Neuronal stem cell (in vitro differentiated cells): ENCODE data around the gene GUCY1A1.

Experiments used
- DNase-seq: peaks from one replicate; pipeline ENCODE4 v3.0.0-alpha.2; 2013; ENCODE audit warnings: low spot score
- H2AFZ ChIP-seq: one replicate; pipeline ENCODE4 v1.6.1; 2013; ENCODE audit warnings: mild to moderate bottlenecking, low read length, inconsistent platforms
- H2AK5ac ChIP-seq: 2 replicates; pipeline ENCODE4 v1.6.1; 2013; ENCODE audit warnings: low read depth, mild to moderate bottlenecking, inconsistent platforms, low read length, moderate library complexity, mixed read lengths
- H2BK120ac ChIP-seq: 2 replicates; pipeline ENCODE4 v1.6.1; 2013; ENCODE audit warnings: low read depth, mild to moderate bottlenecking, inconsistent platforms, low read length, moderate library complexity, mixed read lengths
- H2BK12ac ChIP-seq: one replicate; pipeline ENCODE4 v1.6.1; 2013; ENCODE audit warnings: low read length, inconsistent platforms
- H2BK15ac ChIP-seq: 2 replicates; pipeline ENCODE4 v1.6.1; 2013; ENCODE audit warnings: mild to moderate bottlenecking, low read length, inconsistent platforms, mixed read lengths
- H2BK5ac ChIP-seq: one replicate; pipeline ENCODE4 v1.6.1; 2013; ENCODE audit warnings: inconsistent platforms, mild to moderate bottlenecking, low read length, moderate library complexity
- H3K14ac ChIP-seq: one replicate; pipeline ENCODE4 v1.6.1; 2013; ENCODE audit warnings: low read length, inconsistent platforms
- H3K18ac ChIP-seq: 2 replicates; pipeline ENCODE4 v1.6.1; 2013; ENCODE audit warnings: low read length, inconsistent platforms
- H3K23ac ChIP-seq: 2 replicates; pipeline ENCODE4 v1.6.1; 2013; ENCODE audit warnings: low read depth, mild to moderate bottlenecking, mixed read lengths, low read length, inconsistent platforms; ENCODE audit not compliant: poor library complexity
- H3K27ac ChIP-seq: replicated peaks from 3 replicates; pipeline ENCODE4 v1.5.1; 2013; ENCODE audit warnings: low read length, inconsistent platforms
- H3K27me3 ChIP-seq, 3 experiments: 2 replicates each; pipeline ENCODE4 v1.6.1; 2013; ENCODE audit warnings: low read length in 3 of 3, mild to moderate bottlenecking in 2 of 3, inconsistent platforms in 1 of 3, low read depth in 1 of 3, mixed read lengths in 1 of 3, moderate library complexity in 1 of 3; ENCODE audit not compliant: control insufficient read depth in 3 of 3, insufficient read depth in 3 of 3
- H3K36me3 ChIP-seq, 2 donors: replicated peaks in 1 of 2; 2 replicates each; pipeline ENCODE4 v1.6.1; 2013; ENCODE audit warnings: low read length in 2 of 2; ENCODE audit not compliant: control insufficient read depth in 2 of 2, insufficient read depth in 2 of 2
- H3K4ac ChIP-seq: 2 replicates; pipeline ENCODE4 v1.6.1; 2013; ENCODE audit warnings: inconsistent platforms, mild to moderate bottlenecking, low read length, moderate library complexity
- H3K4me1 ChIP-seq, 2 donors: 1 replicate in 1 of 2; 2 replicates in 1 of 2; pipeline ENCODE4 v1.6.1; 2013; ENCODE audit warnings: low read length in 2 of 2, low read depth in 1 of 2; ENCODE audit not compliant: control insufficient read depth in 2 of 2, insufficient read depth in 1 of 2
- H3K4me2 ChIP-seq: one replicate; pipeline ENCODE4 v1.6.1; 2013; ENCODE audit warnings: mild to moderate bottlenecking, low read length, inconsistent platforms; ENCODE audit not compliant: insufficient read depth, poor library complexity, severe bottlenecking
- H3K4me3 ChIP-seq, 2 donors: 2 replicates each; pipeline ENCODE4 v1.5.1; 2013; ENCODE audit warnings: low read length in 2 of 2, mild to moderate bottlenecking in 2 of 2, inconsistent platforms in 1 of 2, moderate library complexity in 1 of 2
- H3K79me1 ChIP-seq: one replicate; pipeline ENCODE4 v1.6.1; 2013; ENCODE audit warnings: low read depth, mild to moderate bottlenecking, inconsistent platforms, low read length, moderate library complexity
- H3K9ac ChIP-seq: one replicate; pipeline ENCODE4 v1.6.1; 2013; ENCODE audit warnings: mild to moderate bottlenecking, low read depth, low read length, inconsistent platforms; ENCODE audit not compliant: poor library complexity
- H3K9me3 ChIP-seq, 2 donors: replicated peaks in 1 of 2; 2 replicates each; pipeline versions ENCODE3 to v1.6.1; 2013; ENCODE audit warnings: low read length in 2 of 2, mild to moderate bottlenecking in 2 of 2, inconsistent platforms in 1 of 2, low read depth in 1 of 2, mixed read lengths in 1 of 2, moderate library complexity in 1 of 2; ENCODE audit not compliant: control insufficient read depth in 2 of 2, insufficient read depth in 1 of 2
- H4K8ac ChIP-seq: one replicate; pipeline ENCODE4 v1.6.1; 2013; ENCODE audit warnings: low read depth, mild to moderate bottlenecking, inconsistent platforms, low read length, moderate library complexity
- H4K91ac ChIP-seq: one replicate; pipeline ENCODE4 v1.6.1; 2013; ENCODE audit warnings: low read length, low read depth, mild to moderate bottlenecking, inconsistent platforms; ENCODE audit not compliant: poor library complexity
- WGBS, 2 donors: extraction: QIAGEN DNeasy Blood & Tissue Kit; methylation state at CpG; one replicate each; pipeline ENCODE4 v1.1.7; 2013; ENCODE audit warnings: missing lambda C conversion rate in 2 of 2, mixed read lengths in 1 of 2; ENCODE audit not compliant: insufficient read length in 2 of 2, insufficient replicate concordance in 1 of 2; ENCODE audit errors: extremely low coverage in 2 of 2; 5-methylcytosine and 5-hydroxymethylcytosine counted together

GUCY1A1 gene

DNA sequence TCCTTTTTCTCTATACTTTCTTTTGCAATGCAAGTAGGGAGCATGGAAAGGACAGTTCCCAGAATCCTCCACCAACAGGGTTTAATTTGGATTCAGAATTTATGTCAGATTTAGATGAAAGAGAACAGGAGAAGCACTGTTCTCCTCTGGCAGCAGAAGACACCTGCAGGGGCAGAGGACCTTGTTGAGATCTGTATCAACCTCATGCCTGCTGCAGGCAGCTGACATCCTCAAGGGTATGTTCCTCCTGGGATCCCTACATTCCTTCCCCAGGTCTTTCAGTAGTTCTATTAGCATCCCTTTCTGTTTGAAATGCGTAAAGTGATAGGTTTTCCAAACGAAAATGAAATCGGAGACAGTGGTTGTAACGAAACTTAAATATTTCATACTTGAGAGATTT, 10.6 kb upstream of the GUCY1A1 start:
- Histone ChIP-seq H3K27ac (no peak overlapping the region), H3K23ac (no peak overlapping the region), H4K8ac (no peak overlapping the region), H3K4me2 (no peak overlapping the region), H2BK15ac (no peak overlapping the region), H3K36me3 (no peaks in the 10 kb centered on the region), H3K9me3 (no peaks in the 10 kb centered on the region), H2BK5ac (no peak overlapping the region), H2BK12ac (no peak overlapping the region), H3K4me1 (no peaks in the 10 kb centered on the region), H2AK5ac (no peak overlapping the region), H2BK120ac (no peak overlapping the region), H3K27me3 (peaks cover 0 to 1% (median 0%) of the 10 kb centered on the region in 3 experiments), H2AFZ (no peak overlapping the region), H3K4me3 (no peak overlapping the region), H3K79me1 (no peaks in the 10 kb centered on the region), H3K14ac (no peak overlapping the region), H4K91ac (no peak overlapping the region), H3K18ac (no peak overlapping the region), H3K4ac (no peak overlapping the region), H3K9ac (no peak overlapping the region)
- no CpG with 5 or more reads among the region's 4 CpGs for WGBS, 2 donors
- DNase-seq = no peak

DNA sequence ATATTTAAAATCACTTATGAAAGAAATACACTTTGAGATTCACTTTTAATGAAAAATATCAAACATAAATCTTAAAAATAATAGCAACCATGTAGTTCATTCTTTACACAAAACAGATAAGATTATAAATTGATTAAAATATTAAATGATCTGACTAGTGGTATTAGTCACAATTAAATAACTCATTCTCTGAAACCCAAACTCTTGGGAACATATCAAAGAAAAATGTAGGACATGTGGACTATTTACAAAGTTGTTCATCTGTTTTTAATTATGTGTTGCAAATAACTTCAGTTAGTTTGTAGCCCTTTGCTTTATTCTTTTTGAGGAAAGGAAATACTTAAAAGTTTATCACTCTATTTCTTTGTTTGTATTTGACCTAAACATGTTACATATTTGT, 9.5 kb upstream of the GUCY1A1 start:
- Histone ChIP-seq H3K79me1 (no peaks in the 10 kb centered on the region), H2AK5ac (no peak overlapping the region), H3K4me3 (no peak overlapping the region), H4K8ac (no peak overlapping the region), H3K27ac (no peak overlapping the region), H3K9ac (no peak overlapping the region), H3K14ac (no peak overlapping the region), H3K23ac (no peak overlapping the region), H4K91ac (no peak overlapping the region), H3K18ac (no peak overlapping the region), H3K27me3 (peaks cover 0 to 5% (median 0%) of the 10 kb centered on the region in 3 experiments), H3K4me2 (no peak overlapping the region), H2BK5ac (no peak overlapping the region), H2BK12ac (no peak overlapping the region), H2AFZ (no peak overlapping the region), H2BK15ac (no peak overlapping the region), H3K4me1 (no peaks in the 10 kb centered on the region), H3K36me3 (no peaks in the 10 kb centered on the region), H2BK120ac (no peak overlapping the region), H3K4ac (no peak overlapping the region), H3K9me3 (no peaks in the 10 kb centered on the region)
- DNase-seq = no peak

DNA sequence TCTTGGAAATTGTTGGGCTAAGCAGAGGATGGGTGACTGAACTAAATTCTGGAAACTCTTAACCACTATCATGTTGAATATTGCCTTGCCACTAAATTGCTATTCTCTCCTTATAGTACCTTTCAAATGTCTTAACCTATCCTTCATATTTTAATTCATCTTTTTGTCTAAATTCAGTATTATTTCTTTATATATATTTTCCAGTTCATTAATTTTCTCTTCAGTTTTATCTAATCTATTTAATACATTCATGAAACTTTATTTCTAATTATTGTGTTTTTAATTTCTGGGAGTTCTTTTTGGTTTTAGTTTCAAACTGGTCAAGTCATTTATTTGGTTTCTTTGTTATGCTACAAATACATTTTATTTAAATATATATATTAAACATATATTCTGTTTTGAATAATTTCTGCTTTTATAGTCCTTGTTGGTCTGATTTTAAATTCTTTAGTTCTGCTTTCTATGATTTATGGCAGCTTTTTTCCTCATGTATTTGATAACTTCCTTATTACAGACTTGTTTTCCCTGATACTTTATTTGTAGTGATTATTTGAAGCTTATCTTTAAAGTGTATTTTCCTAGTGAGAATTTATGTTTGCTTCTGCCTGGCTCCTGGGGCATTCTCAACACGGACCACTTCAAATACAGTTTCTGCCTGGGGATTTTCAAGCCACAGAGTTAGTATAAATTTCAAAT, 8.5 kb upstream of the GUCY1A1 start:
- Histone ChIP-seq H3K23ac (no peak overlapping the region), H3K4ac (no peak overlapping the region), H4K8ac (no peak overlapping the region), H4K91ac (no peak overlapping the region), H3K36me3 (no peaks in the 10 kb centered on the region), H3K14ac (no peak overlapping the region), H2AFZ (no peak overlapping the region), H3K4me3 (no peak overlapping the region), H3K4me2 (no peak overlapping the region), H3K27me3 (peaks cover 0 to 5% (median 0%) of the 10 kb centered on the region in 3 experiments), H2BK15ac (no peak overlapping the region), H3K18ac (no peak overlapping the region), H3K27ac (no peak overlapping the region), H3K9me3 (no peaks in the 10 kb centered on the region), H3K4me1 (no peaks in the 10 kb centered on the region), H2AK5ac (no peak overlapping the region), H3K79me1 (no peaks in the 10 kb centered on the region), H2BK5ac (no peak overlapping the region), H2BK120ac (no peak overlapping the region), H2BK12ac (no peak overlapping the region), H3K9ac (no peak overlapping the region)
- no CpG with 5 or more reads among the region's 1 CpG for WGBS, 2 donors
- DNase-seq = no peak

DNA sequence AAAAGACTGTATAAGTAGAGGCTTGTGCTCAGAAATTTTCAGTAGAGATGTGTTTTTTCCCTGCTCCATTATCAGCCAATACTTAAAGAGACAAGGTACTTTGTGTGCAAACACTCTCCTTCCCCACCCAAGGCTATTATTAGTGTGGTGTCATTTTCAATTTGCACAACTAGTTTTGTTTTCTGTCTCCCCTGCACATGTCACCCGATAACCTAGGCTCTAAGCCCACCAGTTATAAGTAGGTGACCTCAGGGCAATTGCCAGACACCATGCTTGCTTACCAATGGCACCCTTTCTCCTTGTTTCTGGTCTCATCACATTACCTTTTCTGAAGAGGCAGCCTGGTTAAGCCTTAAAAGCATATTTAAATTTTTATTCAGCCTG, 8.0 kb upstream of the GUCY1A1 start:
- Histone ChIP-seq H3K27ac (no peak overlapping the region), H3K9ac (no peak overlapping the region), H3K4me2 (no peak overlapping the region), H3K23ac (no peak overlapping the region), H3K9me3 (no peaks in the 10 kb centered on the region), H2AFZ (no peak overlapping the region), H3K4me3 (no peak overlapping the region), H2BK12ac (no peak overlapping the region), H3K14ac (no peak overlapping the region), H3K36me3 (no peaks in the 10 kb centered on the region), H2BK120ac (no peak overlapping the region), H3K18ac (no peak overlapping the region), H3K79me1 (no peaks in the 10 kb centered on the region), H4K8ac (no peak overlapping the region), H2BK5ac (no peak overlapping the region), H3K4me1 (no peaks in the 10 kb centered on the region), H2AK5ac (no peak overlapping the region), H3K4ac (no peak overlapping the region), H4K91ac (no peak overlapping the region), H2BK15ac (no peak overlapping the region), H3K27me3 (peaks cover 0 to 5% (median 0%) of the 10 kb centered on the region in 3 experiments)
- DNase-seq = no peak
- WGBS, 2 donors = no CpG with 5 or more reads among the region's 1 CpG
